G401 (cell line): Measurements from ENCODE around the gene USP17L11. TPM values are rescaled to one million over a fixed set of nuclear protein-coding genes. Genes with fewer than 3 reads are reported as not detected.

ENCODE experiments used
- total RNA-seq: library from RNA; depleted of rRNA; stranded (reverse); fragments of >200 nt; shearing (Covaris generic); gene quantifications from 2 replicates; pipeline ENCODE4 v1.2.3, GENCODE V29; 2014; rRNA removed

Gene USP17L11
- total RNA-seq, 1 experiment from 2014 or later, result not detected

Other genes with a start within 250 kb of the USP17L11 start
- not detected in 2 replicates for gene FAM90A26, start 45.0 kb upstream of the USP17L11 start, total RNA-seq
- gene USP17L10, start 4.7 kb upstream of the USP17L11 start, total RNA-seq, result not detected in 2 replicates
- gene USP17L12, start 4.7 kb downstream of the USP17L11 start, total RNA-seq, result not detected in 2 replicates
- gene USP17L13, start 9.5 kb downstream of the USP17L11 start, total RNA-seq, result not detected in 2 replicates
- gene USP17L15, start 19.0 kb downstream of the USP17L11 start, total RNA-seq, result not detected in 2 replicates
- not detected in 2 replicates for gene USP17L17, start 28.5 kb downstream of the USP17L11 start, total RNA-seq
- not detected in 2 replicates for gene USP17L18, start 33.2 kb downstream of the USP17L11 start, total RNA-seq
- gene USP17L19, start 38.0 kb downstream of the USP17L11 start, total RNA-seq, result not detected in 2 replicates
- gene USP17L20, start 42.7 kb downstream of the USP17L11 start, total RNA-seq, result not detected in 2 replicates
- not detected in 2 replicates for gene USP17L21, start 47.5 kb downstream of the USP17L11 start, total RNA-seq
- not detected in 2 replicates for gene USP17L22, start 52.2 kb downstream of the USP17L11 start, total RNA-seq
- not detected in 2 replicates for gene USP17L24, start 109.8 kb downstream of the USP17L11 start, total RNA-seq
- not detected in 2 replicates for gene USP17L25, start 114.5 kb downstream of the USP17L11 start, total RNA-seq
- not detected in 2 replicates for gene USP17L26, start 119.3 kb downstream of the USP17L11 start, total RNA-seq
- gene USP17L5, start 124.0 kb downstream of the USP17L11 start, total RNA-seq, result not detected in 2 replicates
- gene USP17L27, start 128.7 kb downstream of the USP17L11 start, total RNA-seq, result not detected in 2 replicates
- not detected in 2 replicates for gene USP17L28, start 133.5 kb downstream of the USP17L11 start, total RNA-seq
- not detected in 2 replicates for gene USP17L29, start 138.2 kb downstream of the USP17L11 start, total RNA-seq
- gene USP17L30, start 147.7 kb downstream of the USP17L11 start, total RNA-seq, result not detected in 2 replicates
- not detected in 2 replicates for gene DEFB131A, start 229.0 kb downstream of the USP17L11 start, total RNA-seq